ENCODE results near the gene LRRK1.

LRRK1 gene

GRCh38 chr15:100918690-100919480, at the start of gene LRRK1:
Gene LRRK1 (plus strand): TSS chr15:100919357. CDS start chr15:100924633, 5,276 bp downstream.
- DNase-seq (ENCODE audit: low read depth in 2 of 2): no peak

DNA sequence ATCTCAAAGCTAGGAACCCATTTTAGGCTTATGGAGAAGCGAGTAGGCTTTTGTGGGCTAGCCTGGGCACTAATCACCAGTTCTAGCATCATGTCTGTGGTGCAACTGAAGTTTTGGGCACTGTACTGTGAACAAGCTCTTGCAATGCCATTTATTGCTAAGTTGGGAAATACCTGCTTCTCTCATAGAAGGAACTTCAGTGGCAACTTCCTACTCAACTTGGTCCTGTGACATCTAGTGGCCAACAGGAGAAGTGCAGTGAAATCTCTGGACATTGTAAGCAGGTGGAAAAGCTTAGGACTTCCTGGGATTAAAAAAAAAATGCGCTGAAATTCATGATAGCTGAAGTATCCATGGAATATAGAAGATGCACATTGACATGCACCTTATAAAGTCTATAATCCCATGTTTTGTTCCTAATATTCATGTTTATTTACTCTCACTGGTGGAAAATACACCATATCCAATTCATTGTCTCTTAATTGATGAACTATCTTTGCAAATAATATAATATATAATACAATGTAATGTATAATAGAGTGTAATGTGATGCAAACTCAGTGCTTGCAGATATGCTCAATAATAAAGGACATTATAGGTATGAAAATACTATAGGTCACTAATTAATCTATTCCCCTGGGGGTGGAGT, 46.0 kb upstream of the LRRK1 start:
- peak; percentile 59 to 64 for DNase-seq (ENCODE audit: low read depth in 2 of 2)

DNA sequence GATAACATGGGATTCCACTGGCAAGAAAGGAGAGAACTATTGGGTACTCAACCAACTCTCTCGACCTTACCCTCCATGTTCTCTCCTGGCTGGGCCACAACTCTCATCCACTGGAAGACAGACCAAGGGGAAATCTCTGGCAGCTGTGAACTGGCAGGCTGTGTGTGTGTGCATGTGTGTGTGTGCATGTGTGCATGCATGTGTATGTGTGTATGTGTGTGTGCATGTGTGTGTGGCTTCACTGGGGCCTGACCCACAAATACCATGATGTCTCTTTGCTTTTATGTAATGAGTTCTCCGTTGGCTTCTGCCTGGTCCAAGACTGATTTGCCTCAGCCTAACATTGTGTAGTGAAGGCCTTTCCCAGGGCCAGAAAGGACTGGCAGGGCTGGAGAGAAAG, 43.7 kb upstream of the LRRK1 start:
- no peak for DNase-seq (ENCODE audit: low read depth in 2 of 2)

DNA sequence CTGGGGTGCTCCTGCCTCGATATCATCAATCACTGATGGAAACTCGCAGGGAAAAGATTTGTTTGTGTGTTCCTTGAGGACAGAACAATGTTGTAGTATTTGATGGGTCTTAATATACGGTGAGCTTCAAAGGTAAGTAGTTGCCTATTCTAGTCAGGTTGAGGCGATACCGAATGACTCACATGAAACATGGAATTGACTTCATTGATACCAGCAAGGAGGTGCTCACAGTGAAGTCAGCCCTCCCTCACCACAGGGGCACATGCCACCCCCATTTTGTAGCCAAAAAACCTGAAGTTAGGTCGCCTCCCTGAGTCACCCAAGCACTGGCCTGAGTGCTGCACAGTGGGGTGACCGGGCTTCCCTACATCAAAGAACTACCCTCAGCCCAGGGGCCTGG, 43.2 kb upstream of the LRRK1 start:
- no peak for DNase-seq (ENCODE audit: low read depth in 2 of 2)

DNA sequence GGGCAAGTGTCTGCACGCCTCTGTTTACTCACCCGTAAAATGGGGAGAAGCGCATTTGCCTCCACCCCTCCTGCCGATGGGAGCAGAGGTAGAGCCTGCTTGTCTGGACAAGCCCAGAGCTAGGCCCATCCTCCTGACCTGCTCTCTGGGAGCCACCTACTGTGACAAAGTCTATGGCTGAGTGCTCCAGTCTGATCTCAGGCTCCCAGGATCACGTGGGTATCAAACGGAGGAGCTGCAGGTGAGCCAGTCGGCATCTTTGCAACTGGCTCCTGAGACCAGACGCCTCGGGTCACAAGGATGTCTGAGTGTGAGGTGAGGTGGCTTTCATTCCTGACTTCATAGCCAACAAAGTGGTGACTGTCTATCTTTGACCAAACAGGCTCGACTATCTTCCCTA, 41.6 kb upstream of the LRRK1 start:
- no peak for DNase-seq (ENCODE audit: low read depth in 2 of 2)

DNA sequence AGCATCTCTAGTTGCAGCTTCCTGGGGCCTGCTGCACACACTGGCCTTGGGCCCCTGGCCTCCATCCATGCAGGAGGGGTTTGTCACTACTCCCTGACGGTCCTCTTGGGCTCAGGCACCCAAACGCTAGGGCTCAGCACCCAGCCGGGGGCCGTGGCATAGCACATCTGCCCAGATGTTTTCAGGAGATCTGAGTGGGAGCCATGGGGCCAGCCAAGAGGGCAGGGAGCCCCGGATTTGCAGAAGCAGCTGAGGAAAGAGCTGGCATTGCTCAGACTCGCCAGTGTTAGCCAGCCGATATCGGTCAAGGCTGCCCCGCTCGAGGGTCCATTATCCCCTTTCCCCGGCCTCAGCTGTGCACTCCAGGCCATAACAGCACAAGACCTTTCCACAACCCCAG, 41.0 kb upstream of the LRRK1 start:
- DNase-seq (ENCODE audit: low read depth in 2 of 2): no peak

- no peak for DNase-seq (ENCODE audit: low read depth in 2 of 2)
Measured at GRCh38 chr15:100878648-100879047, 40.5 kb upstream of the LRRK1 start.

GRCh38 chr15:100879061-100879463, 40.1 kb upstream of the LRRK1 start:
- DNase-seq (ENCODE audit: low read depth in 2 of 2): no peak

- DNase-seq (ENCODE audit: low read depth in 2 of 2): no peak
Measured at GRCh38 chr15:100879464-100880138, 39.6 kb upstream of the LRRK1 start, which contains the start of gene ALDH1A3. Gene ALDH1A3 (plus strand): TSS chr15:100879831. CDS start chr15:100879908, 77 bp downstream.

DNA sequence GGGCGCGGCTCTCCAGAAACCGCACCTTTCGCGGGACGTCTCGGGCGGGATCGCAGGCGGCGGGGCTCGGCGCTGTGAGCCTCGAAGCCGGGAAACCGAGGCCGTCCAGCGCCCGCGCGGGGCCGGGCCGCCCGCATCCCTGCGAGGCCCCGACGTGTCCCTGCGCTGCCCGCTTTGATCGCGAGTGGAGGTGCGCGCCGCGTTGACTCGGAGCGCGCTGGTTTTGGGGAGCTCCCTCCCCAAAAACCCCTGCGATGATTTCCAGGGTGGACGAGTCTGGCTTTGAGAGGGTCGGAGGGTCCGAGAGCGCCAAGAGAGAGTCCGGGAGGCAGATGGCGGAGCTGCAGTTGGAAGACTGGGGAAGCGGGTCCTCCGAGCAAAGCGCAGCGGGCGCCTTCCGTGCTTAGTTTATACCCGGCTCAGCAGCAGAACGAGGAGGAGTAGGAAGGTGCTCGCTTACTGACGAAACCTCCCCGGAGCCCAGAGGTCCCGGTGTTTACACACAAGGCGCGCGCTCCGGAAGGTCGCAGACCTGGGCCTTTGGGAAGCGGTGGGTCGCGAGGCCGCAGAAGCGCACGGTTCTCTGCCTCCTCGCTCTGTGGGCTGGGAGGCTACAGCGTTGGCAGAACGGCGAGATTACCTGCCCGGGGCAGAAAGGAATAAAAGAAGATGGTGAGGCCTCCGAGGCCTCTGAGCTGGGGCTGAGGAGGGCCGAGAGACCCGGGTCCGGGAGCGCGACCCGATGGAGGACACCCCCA, 38.8 kb upstream of the LRRK1 start:
- DNase-seq (ENCODE audit: low read depth in 2 of 2): no peak

- DNase-seq (ENCODE audit: low read depth in 2 of 2): no peak
Measured at GRCh38 chr15:100880897-100881242, 38.3 kb upstream of the LRRK1 start.

DNA sequence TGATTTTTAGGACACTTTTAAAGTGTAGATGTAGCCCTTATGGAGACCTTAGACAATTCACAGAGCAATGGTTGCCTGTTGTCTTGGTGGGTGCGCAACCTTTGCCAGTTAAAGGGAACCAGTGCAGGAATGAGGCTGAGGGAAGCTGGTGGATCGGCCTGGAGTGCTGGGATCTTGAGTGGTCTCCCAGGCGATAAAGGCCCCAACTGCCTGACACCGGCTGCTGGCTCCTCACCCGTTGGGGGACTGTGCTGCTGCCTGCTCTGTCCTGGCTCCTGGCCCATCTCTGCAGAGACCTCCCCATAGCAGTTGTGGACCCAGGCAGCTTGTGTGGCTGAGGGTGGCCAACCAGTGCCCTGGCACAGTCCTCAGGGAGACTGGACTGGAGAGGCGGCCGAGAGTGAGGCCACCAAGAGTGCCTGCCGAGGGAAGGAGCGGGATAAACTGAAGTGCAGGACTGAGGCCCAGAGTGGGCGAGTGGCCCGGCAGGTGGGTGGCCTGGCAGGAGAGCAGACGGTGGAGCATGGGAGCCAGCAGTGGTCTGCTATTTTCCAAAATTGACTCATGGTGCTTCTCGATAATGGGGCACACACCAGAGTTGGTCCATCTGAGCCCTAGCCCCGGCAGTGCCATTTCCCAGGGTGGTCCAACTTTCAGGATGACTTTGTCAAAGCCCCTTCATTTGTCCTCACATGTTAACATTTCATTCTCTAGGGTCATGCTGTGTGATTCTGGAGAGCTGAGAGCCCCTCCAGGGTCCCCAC, 37.4 kb upstream of the LRRK1 start:
- no peak for DNase-seq (ENCODE audit: low read depth in 2 of 2)

DNA sequence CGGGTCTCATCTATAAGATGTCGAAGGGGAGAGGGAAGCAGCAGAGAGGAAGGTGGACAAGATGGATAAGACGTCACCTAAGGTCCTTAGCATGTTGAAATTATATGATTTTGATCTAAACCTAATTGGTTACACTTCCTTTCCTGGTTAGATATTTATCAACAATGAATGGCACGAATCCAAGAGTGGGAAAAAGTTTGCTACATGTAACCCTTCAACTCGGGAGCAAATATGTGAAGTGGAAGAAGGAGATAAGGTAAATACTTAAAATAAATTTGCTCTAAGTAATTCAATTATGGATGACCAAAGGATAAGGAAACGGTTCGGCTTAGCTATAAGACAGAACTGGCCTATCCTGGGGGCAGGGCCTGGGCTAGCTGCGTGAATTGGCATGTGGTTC, 34.0 kb upstream of the LRRK1 start:
- DNase-seq (ENCODE audit: low read depth in 2 of 2): no peak

- DNase-seq (ENCODE audit: low read depth in 2 of 2): no peak
Measured at GRCh38 chr15:100885811-100886210, 33.3 kb upstream of the LRRK1 start.

DNA sequence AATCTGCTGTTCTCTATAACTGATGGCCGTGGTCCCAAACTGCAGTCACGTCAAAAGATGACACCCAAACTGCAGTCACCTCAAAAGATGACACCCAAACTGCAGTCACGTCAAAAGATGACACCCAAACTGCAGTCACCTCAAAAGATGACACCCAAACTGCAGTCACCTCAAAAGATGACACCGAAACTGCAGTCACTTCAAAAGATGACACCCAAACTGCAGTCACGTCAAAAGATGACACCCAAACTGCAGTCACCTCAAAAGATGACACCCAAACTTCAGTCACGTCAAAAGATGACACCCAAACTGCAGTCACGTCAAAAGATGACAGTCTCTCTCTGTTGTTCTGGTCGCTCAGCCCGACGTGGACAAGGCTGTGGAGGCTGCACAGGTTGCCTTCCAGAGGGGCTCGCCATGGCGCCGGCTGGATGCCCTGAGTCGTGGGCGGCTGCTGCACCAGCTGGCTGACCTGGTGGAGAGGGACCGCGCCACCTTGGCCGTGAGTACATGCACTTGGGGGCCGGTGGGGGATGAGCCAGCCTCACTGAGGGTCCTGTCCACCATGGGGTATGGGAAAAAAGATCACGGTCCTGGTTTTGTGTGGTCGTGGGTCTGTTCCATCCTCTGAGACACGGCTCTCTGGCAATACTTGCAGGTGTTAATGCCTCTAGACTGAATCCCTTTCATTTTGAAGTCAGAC, 31.8 kb upstream of the LRRK1 start:
- no peak for DNase-seq (ENCODE audit: low read depth in 2 of 2)

- DNase-seq (ENCODE audit: low read depth in 2 of 2): peak; percentile 26 to 29
Measured at GRCh38 chr15:100889385-100890050, 29.6 kb upstream of the LRRK1 start.

DNA sequence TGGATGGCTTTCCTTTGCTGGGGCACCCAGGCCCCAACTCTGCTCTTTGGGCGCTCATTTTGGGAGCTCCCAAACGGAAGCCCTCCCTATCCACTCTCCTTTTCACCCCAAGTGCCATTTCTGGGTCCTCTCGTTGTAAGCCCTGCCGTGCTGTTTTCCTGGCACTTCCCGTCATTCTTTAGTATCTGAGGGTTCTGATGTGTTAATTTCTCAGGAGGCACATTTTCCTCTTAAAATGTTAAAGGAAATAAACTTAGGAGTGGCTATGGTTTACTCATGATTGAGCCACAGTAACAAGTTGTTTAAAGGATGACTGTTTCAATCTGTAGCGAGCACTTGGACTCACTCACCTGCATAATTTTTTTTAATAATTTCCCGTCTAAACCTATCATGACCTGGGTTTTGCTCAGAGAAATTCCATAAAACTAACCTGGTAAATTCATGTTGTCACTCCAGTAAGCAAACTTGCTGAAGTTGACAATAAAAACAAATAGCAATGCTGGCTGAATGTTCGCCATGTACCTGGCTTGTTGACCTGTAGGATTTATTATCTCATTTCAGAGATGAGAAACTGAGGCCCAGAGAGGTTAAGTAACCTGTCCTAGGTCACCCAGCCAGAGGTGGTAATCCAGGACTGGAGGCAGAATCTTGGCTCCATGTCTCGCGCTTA, 29.0 kb upstream of the LRRK1 start:
- no peak for DNase-seq (ENCODE audit: low read depth in 2 of 2)

DNA sequence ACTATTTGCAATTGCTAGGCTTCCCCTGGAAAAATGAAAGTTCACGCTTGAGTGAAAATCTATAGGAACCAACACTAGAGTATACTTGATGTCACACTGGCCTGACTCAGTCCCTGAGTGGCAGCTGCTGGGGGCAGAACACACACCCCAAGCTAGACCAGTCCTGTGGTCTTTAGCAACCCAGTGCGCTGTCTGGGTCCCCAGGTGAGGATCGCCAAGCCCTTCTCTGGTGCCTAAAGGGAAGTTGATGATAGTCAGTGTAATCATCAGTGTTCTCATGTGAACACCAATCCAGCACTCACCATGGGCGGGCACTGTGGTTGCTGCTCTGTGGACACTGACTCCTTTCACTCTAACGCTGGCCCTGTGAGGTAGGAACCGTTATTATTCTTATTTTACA, 28.3 kb upstream of the LRRK1 start:
- no peak for DNase-seq (ENCODE audit: low read depth in 2 of 2)

GRCh38 chr15:100891307-100892012, 27.7 kb upstream of the LRRK1 start:
- DNase-seq (ENCODE audit: low read depth in 2 of 2): no peak
